GM21423 (cell line): ENCODE results near the gene CDH23.

Experiments used
- ATAC-seq: cut with Tn5 transposase; IDR thresholded peaks from one replicate; pipeline ENCODE4 v1.9.1; 2021; ENCODE audit warnings: mild to moderate bottlenecking, moderate library complexity; ENCODE audit not compliant: unreplicated experiment

Gene CDH23

DNA sequence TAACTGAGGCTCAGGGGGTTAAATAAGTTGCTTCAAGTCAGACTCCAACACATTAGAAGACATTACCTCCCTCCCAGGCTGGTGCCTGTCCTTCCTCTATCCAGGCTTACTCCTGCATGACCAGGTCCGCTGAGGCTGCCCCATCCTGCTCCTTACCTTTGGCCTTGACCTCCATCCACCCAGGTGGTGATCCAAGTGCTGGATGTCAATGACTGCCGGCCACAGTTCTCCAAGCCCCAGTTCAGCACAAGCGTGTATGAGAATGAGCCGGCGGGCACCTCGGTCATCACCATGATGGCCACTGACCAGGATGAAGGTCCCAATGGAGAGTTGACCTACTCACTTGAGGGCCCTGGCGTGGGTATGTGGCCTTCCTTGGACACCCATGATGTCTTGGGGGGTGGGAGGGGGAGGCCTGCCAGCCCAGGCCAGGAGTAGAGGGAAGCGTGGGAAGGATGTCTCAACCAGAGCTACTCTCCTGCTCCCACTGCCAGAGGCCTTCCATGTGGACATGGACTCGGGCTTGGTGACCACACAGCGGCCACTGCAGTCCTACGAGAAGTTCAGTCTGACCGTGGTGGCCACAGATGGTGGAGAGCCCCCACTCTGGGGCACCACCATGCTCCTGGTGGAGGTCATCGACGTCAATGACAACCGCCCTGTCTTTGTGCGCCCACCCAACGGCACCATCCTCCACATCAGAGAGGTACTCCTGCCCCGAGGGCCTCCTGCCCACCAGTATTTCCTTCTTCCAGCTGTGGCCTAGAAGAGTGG, 406.2 kb downstream of the CDH23 start:
- ATAC-seq, result no peak

DNA sequence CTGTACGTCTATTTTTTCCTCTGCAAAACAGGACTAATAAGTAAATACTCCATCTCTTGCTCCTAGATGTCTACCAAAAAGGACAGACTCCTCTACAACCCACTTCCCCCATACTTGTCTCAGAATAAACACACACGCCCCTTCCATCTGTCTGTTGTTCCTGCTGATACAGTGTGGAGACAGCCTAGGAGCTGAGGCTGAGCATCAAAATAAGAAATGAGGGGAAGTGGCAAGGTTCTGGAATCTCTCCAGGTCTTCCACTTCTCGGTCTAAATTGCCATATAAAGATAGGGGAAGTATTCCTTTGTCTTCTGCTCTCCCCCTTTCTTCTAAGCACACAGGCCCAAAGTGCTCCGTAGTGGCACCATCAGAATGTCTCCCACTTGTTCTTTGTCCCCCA, 407.4 kb downstream of the CDH23 start:
- no peak for ATAC-seq

DNA sequence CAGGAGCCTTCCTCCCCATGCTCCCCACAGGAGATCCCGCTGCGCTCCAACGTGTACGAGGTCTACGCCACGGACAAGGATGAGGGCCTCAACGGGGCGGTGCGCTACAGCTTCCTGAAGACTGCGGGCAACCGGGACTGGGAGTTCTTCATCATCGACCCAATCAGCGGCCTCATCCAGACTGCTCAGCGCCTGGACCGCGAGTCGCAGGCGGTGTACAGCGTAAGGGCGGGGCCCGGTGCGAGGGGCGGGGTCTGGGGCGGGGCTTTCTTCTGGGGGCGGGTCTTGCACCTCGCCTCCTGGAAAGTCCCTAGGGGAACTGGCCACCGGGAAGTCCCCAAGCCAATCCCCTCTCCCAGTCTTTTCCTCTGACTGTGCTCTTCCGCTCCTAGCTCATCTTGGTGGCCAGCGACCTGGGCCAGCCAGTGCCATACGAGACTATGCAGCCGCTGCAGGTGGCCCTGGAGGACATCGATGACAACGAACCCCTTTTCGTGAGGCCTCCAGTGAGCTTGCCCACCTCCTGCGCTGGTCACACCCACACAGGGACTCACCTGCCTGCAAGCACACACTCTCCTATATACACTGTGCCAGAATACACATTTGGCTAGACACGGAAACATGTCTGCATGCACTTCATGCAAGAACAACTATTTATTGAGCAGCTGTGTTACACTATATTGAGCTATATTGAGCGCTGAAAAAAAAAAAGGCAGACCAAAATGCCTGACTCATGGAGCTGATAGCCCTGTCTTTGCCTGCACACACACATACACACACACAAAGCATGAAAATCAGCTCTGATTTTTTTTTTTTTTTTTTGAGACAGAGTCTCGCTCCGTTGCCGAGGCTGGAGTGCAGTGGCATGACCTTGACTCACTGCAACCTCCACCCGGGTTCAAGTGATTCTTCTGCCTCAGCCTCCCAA, 409.3 kb downstream of the CDH23 start:
- no peak for ATAC-seq

DNA sequence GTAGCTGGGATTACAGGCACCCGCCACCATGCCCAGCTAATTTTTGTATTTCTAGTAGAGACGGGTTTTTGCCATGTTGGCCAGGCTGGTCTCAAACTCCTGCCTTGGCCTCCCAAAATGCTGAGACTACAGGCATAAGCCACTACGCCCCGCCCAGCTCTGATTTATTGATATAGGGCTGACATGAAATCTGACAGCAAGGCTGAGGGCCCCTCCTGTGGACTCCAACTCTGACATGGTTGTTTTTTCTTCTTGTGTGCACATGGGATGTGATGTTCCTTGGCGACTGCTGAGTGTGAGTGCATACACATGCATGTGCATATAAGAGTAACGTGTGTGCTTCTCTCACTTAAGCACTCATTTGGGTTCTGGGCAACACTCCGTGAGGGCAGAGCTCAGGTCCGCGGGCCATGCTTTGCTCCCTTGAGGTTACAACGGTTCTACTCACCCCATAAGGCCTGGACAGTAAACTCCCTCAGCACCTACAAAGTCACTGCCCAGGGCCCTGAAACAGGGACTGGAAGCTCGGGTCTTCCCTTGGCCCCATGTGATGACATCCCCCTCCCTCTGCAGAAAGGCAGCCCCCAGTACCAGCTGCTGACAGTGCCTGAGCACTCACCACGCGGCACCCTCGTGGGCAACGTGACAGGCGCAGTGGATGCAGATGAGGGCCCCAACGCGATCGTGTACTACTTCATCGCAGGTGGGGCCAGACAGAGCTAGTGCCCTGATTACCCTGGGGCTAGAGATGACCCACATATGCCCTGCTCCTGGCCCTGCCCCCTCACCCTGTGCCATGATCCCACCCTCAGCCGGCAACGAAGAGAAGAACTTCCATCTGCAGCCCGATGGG, 410.2 kb downstream of the CDH23 start:
- no peak for ATAC-seq

DNA sequence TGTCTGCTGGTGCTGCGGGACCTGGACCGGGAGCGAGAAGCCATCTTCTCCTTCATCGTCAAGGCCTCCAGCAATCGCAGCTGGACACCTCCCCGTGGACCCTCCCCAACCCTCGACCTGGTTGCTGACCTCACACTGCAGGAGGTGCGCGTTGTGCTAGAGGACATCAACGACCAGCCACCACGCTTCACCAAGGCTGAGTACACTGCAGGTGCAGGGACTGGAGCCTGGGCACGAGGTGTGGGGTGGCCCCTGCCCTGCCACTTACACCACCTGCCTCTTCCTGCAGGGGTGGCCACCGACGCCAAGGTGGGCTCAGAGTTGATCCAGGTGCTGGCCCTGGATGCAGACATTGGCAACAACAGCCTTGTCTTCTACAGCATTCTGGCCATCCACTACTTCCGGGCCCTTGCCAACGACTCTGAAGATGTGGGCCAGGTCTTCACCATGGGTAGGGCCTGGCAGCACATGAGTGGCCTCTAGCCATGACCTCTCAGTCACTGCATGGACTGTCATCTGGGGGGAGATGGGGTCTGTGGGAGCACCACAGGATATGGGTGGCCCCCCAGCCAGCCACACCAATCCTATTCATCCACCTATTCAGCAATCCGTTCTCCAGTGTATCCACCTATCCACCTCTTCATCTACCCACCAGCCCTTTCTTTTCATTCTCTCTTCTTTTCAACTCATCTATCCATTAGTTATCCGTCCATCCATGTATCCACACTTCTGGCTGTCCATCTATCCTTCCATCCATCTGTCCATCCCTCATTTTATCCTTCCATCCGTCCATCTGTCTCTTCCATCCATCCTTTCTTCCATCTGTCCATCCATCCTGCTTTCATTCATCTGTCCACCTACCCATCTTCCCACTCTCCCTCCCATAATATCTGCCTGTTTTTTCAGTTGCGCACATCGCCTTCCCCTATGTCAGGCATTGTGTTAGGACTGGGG, 411.1 kb downstream of the CDH23 start:
- no peak for ATAC-seq

DNA sequence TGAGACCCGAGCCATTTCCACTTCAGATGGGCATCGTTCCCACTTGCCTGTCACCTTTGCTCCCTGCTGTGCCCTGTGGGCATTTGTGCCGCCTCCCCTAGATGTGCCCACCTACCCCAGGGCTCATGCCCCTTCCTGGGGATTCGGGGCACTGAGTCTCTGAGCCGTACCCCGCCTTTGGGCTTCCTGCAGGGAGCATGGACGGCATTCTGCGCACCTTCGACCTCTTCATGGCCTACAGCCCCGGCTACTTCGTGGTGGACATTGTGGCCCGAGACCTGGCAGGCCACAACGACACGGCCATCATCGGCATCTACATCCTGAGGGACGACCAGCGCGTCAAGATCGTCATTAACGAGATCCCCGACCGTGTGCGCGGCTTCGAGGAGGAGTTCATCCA, 412.9 kb downstream of the CDH23 start:
- ATAC-seq, result no peak

DNA sequence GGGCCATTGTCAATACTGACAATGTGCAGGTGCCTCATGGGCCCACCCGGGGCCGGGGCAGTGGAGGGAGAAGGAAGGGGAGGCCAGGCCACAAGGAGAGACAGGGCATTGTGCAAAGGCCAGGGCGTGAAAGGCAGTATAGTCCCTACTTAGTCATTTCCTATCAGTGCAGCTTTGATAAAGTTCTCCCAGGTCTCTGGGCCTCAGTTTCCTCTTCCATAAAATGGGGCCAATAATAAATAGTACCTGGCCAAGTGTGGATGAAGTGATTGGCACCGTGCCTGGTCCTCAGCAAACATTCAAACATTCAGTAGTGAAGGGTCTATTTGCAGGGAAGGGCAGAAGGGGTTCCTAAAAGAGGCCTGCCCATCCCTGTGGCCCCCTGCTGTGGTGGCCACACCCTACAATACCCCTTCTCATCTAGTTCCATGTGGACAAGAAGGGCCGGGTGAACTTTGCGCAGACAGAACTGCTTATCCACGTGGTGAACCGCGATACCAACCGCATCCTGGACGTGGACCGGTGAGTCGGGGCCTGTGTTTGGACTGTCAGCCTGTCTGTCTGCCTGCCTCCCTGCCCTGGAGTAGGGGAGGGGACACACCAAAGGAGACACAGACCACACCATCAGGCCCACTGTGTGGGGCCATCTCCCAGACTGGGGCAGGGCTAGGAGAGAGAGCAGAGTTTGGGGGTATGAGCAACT, 413.5 kb downstream of the CDH23 start:
- ATAC-seq, result no peak

DNA sequence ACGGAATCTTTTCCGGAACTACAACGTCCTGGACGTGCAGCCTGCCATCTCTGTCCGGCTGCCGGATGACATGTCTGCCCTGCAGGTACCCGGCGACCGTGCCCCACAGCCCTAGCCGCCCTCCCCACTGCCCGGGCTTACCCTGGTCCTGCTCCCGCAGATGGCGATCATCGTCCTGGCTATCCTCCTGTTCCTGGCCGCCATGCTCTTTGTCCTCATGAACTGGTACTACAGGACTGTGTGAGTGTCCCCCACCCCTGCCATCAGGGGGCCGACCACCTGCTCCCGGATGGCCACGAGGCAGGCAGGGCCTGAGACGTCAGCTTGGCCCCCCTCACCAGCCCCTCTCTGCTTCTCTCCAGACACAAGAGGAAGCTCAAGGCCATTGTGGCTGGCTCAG, 414.6 kb downstream of the CDH23 start:
- ATAC-seq, result no peak

DNA sequence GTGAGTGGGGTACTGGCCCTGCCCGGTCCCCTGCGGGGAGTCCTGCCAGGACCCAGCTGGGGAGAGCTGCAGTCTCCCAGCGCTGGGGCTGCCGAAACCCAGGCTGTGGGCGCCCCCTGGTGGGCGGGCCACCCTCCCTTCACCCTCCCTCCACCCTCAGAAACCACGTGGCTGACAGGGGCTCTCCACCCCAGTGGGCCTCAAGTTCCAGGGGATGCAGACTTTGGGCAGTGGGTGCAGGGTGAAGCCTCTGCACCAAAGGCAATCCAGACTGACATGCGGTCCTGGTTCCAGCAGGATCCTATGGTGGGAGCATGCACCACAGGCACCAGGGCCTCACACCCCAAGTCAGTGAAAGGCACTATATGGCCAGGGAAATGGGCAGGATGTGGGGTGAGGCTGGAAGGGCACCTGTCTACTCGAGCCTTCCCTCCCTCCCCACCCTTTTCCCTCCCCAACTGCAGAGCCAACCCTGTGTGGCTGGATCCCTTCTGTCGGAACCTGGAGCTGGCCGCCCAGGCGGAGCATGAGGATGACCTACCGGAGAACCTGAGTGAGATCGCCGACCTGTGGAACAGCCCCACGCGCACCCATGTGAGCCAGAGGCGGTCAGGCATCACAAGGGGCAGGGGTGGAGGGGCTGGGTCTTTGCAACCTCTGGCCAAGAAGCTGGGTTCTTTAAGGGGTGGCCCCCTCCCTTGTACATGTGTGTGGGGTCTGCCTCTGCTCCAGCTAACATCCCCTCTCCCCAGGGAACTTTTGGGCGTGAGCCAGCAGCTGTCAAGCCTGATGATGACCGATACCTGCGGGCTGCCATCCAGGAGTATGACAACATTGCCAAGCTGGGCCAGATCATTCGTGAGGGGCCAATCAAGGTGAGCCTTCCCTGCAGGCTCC, 415.5 kb downstream of the CDH23 start:
- no peak for ATAC-seq

DNA sequence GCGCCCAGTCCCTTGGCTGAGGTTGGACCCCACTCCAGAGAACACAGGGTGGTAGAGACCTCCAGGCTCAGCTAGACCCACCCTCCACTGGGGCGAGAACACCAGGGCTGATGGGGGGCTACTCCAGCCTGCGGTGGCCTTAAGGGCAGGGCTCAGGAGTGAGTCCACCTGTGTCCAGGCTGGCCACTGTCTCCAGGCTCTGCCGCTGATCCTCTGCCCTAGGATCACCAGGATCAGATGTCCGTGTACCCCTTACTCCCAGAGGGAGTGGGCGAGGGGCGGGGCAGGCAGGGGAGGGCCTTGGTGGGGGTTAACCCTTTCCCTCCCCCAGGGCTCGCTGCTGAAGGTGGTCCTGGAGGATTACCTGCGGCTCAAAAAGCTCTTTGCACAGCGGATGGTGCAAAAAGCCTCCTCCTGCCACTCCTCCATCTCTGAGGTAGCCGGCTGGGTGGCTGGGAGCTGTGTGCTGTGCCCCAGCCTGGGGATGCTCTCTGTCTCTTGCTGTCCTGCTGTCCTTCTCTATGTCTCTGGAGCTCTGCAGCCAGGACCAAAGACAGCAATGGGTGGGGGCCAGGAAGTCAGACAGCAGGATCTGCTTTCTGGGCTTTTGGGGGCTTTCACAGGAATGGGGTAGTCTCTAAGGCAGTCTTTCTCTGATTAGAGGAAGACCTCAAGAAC, 416.3 kb downstream of the CDH23 start:
- no peak for ATAC-seq

DNA sequence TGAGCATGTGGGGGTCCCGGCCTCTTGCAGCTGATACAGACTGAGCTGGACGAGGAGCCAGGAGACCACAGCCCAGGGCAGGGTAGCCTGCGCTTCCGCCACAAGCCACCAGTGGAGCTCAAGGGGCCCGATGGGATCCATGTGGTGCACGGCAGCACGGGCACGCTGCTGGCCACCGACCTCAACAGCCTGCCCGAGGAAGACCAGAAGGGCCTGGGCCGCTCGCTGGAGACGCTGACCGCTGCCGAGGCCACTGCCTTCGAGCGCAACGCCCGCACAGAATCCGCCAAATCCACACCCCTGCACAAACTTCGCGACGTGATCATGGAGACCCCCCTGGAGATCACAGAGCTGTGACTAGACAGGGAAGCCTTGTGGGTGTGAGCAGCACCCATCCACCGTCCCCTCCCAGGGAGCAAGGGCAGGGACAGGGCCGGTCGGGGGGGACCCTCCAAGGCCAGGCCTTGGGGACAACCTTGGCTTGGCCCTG, 418.2 kb downstream of the CDH23 start:
- ATAC-seq, result no peak

DNA sequence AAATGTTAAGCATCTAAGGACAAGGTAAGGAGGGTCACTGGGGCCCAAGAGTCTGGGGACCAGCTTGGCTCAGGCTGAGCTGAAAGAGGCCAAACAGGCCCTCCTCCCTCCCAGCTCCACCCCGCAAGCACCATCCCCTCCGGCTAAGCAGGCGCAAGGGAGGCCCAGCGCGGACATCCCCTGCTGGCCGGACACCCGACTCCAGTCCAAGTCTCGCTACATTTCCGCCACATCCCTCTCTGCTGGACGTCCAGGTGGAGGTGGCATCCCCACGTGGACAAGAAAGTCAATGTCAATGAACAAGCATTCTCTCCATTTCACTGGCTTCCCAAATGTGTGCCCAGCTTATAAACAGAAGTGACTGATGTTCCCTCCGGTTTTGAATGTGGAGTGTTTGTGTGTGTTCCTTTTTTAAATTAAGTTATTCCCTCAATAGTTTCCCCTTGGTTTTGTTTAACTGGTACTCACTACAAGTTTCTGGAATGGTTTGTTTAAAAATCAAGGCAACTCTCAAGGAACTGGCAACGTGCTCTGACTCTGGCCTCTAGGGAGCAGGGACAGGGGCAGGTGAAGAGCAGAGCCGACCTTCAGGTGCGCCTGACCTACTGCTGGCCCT, 418.9 kb downstream of the CDH23 start:
- ATAC-seq, result no peak

DNA sequence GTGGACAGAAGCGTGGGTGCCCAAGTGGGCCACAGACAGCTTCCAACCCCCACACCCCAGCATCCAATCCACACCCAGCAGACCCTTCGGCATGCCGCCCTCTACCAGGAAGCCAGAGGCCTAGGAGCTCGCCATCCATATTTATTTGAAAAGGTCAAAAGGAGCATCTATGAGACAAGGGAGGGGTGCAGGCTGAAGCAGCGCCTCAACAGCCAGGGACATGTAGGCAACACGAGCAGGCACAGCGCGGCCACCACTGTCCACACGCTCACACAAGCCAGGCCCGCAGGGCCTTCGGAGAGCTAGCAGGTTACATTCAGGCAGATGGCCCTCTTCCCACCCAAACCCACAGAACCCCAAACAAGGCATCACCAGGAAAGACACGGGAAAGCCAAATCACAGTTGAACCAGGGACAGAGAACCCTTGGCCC, 419.7 kb downstream of the CDH23 start:
- ATAC-seq, result no peak

DNA sequence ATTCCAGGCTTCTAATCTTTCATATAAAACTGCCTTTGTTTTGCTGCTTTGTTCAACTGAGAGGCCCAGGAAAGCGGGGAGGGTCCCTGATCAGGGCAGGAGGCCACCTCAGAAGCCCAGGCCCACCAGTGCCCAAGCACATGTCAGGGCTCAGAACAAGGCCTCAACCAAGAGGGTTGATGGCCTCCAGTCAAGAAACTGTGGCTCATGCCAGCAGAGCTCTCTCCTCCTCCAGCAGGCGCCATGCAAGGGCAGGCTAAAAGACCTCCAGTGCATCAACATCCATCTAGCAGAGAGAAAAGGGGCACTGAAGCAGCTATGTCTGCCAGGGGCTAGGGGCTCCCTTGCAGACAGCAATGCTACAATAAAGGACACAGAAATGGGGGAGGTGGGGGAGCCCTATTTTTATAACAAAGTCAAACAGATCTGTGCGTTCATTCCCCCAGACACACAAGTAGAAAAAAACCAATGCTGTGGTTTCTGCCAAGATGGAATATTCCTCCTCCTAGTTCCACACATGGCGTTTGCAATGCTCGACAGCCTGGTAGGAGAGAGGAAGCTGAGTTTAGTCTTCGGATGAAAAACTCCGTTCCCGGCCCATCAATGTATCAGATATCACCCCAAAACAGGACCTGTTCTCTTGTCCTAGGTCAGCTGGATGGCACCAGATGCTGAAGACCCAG, 420.4 kb downstream of the CDH23 start:
- no peak for ATAC-seq

DNA sequence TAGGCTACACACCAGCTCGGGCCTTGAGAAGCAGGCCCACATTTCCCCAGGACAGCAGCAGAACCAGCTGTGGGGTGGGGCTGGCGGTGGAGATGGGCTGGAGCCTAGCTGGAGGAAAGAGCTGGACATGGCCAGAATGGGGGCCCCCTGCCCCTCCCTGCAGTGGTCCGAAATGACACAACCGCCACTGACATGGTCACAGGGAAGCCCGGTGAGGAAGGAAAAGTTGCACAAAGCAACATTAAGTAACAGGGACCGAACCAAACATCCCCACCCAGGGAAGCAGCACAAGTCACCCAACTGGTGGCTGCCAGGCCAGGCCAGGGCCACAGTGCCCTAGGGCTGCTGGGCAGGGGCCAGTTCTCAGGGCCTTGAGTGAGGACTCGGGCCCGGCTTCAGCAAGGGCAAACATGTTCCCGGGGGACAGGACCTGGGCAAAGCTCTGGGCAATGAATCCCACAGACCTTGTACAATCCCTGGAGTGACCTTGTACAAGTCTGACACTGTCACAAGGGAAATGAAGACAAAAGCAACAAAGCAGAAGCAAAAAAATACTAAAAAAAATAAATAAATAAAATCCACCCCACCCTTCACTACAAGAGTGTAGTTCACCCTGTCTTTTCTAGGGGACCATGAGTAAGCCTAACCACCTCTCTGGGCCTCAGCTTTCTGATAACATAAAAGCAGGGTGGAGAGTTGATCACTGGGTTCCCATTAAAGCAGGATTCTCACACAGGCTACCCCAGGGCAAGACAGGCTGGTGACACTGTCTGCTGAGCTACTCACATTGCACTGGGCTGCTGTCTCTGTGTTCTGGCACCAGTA, 421.3 kb downstream of the CDH23 start:
- no peak for ATAC-seq
